Measurements from ENCODE around the gene SLC66A3.

Gene SLC66A3

DNA sequence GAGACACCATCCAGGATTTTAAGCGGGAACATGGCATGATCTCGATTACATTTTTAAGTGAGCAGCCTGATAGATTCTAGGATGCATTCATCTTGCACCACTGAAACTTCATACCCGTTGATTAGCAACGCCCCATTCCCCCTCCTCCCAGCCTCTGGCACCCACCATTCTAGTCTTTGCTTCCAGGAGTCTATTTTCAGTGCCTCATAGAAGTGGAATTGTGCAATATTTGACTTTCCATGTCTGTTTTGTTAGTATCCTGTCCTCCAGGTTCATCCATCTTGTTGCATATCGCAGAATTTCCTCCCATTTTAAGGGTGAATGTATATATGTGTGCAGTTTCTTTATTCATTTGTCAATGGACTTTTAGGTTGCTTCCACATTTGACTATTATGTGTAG lies 20.9 kb upstream of the SLC66A3 start:
- POLR2A ChIA-PET = no interaction called here
- DNase-seq (ENCODE audit: extremely low spot score) = no peak
- TF ChIP-seq HDGF (IDR thresholded peaks at IDR 0.05; ENCODE audit: borderline replicate concordance) (no peak), NFRKB (IDR thresholded peaks at IDR 0.05) (no peak), FOXK2 (IDR thresholded peaks at IDR 0.05) (no peak), SUZ12 (IDR thresholded peaks at IDR 0.05) (no peak), BHLHE40 (IDR thresholded peaks at IDR 0.05; ENCODE audit: borderline replicate concordance) (no peak), ZNF384 (IDR thresholded peaks at IDR 0.05) (no peak), FOXM1 (IDR thresholded peaks at IDR 0.05; ENCODE audit: borderline replicate concordance) (no peak), ARNT (IDR thresholded peaks at IDR 0.05) (no peak), CTBP1 (IDR thresholded peaks at IDR 0.05; ENCODE audit: borderline replicate concordance) (no peak), SP1 (IDR thresholded peaks at IDR 0.05) (no peak), ELF4 (IDR thresholded peaks at IDR 0.05) (no peak), FOXA1 (IDR thresholded peaks at IDR 0.05) (no peak), LEF1 (IDR thresholded peaks at IDR 0.05; ENCODE audit: borderline replicate concordance) (no peak)
- TF ChIP-seq, protein P1, sequence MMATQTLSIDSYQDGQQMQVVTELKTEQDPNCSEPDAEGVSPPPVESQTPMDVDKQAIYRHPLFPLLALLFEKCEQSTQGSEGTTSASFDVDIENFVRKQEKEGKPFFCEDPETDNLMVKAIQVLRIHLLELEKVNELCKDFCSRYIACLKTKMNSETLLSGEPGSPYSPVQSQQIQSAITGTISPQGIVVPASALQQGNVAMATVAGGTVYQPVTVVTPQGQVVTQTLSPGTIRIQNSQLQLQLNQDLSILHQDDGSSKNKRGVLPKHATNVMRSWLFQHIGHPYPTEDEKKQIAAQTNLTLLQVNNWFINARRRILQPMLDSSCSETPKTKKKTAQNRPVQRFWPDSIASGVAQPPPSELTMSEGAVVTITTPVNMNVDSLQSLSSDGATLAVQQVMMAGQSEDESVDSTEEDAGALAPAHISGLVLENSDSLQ (IDR thresholded peaks at IDR 0.05) = no peak
- CTCF ChIA-PET = interaction anchor here (0.5 to 3.6 kb wide), 8 partner anchors 9 to 552 kb away, joined by 3 to 26 read pairs (median 4); no protein-coding TSS in a partner anchor

DNA sequence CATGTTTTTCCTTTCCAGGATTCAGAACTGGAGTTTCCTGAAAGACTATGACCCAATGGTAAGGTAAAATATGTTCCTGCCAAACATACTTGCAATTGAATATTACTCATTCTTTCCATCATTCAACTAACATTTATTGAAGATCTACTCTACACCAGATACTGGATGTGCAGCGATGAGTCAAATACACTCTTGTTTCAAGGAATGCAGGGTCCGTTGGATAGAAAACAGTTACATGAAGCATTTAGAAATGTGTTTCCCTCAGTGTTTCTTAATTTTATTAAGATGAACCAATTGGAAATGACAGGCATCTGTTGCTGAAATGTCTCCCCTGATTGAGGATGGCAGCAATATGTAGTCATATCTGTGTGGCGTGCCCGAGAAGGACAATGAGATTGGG lies 14.8 kb upstream of the SLC66A3 start:
- ChIA-PET CTCF (no interaction called here), POLR2A (no interaction called here)

DNA sequence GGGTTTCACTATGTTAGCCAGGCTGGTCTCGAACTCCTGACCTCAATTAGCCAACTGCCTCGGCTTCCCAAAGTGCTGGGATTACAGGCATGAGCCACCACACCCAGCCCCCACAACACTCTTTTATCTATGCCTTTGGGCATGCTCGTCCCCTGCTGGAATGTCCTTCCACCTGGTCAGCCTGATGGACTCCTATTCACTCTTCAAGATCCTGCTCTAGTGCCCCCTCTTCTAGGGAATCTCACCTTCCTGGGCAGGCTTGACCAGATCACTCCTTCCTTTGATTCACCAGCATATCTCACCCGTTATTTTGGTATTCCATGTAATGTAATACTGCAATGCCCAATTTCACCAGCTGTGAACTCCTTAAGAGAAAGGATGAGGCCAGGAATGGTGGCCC lies 13.9 kb upstream of the SLC66A3 start:
- no peak for DNase-seq (ENCODE audit: extremely low spot score)
- POLR2A ChIA-PET = no interaction called here
- TF ChIP-seq L3MBTL2 (conservative IDR thresholded peaks at IDR 0.05) = no peak
- TF ChIP-seq SUZ12 (IDR thresholded peaks at IDR 0.05) = no peak
- no peak for TF ChIP-seq LEF1 (IDR thresholded peaks at IDR 0.05; ENCODE audit: borderline replicate concordance)
- no peak for TF ChIP-seq BHLHE40 (IDR thresholded peaks at IDR 0.05; ENCODE audit: borderline replicate concordance)
- TF ChIP-seq, protein P1 (IDR thresholded peaks at IDR 0.05) = no peak
- no peak for TF ChIP-seq SP1 (IDR thresholded peaks at IDR 0.05)
- TF ChIP-seq FOXM1 (IDR thresholded peaks at IDR 0.05; ENCODE audit: borderline replicate concordance) = no peak
- no peak for TF ChIP-seq ZNF384 (IDR thresholded peaks at IDR 0.05)
- no peak for TF ChIP-seq CTBP1 (IDR thresholded peaks at IDR 0.05; ENCODE audit: borderline replicate concordance)
- TF ChIP-seq ELF4 (IDR thresholded peaks at IDR 0.05) = no peak
- no peak for TF ChIP-seq ARNT (IDR thresholded peaks at IDR 0.05)
- TF ChIP-seq HDGF (IDR thresholded peaks at IDR 0.05; ENCODE audit: borderline replicate concordance) = no peak
- TF ChIP-seq FOXA1 (IDR thresholded peaks at IDR 0.05) = no peak
- no peak for TF ChIP-seq NFRKB (IDR thresholded peaks at IDR 0.05)
- TF ChIP-seq TARDBP (IDR thresholded peaks at IDR 0.05) = no peak
- CTCF ChIA-PET = no interaction called here

More for the DNA sequence above, 14.8 kb upstream of the SLC66A3 start:
- TF ChIP-seq FOXM1 (IDR thresholded peaks at IDR 0.05; ENCODE audit: borderline replicate concordance) = no peak
- TF ChIP-seq ARNT (IDR thresholded peaks at IDR 0.05) = no peak
- TF ChIP-seq, protein P1 (IDR thresholded peaks at IDR 0.05) = no peak
- no peak for TF ChIP-seq NFRKB (IDR thresholded peaks at IDR 0.05)
- TF ChIP-seq FOXK2 (IDR thresholded peaks at IDR 0.05) = no peak
- TF ChIP-seq CTBP1 (IDR thresholded peaks at IDR 0.05; ENCODE audit: borderline replicate concordance) = no peak
- no peak for TF ChIP-seq TARDBP (IDR thresholded peaks at IDR 0.05)
- no peak for TF ChIP-seq FOXA1 (IDR thresholded peaks at IDR 0.05)
- no peak for TF ChIP-seq ELF4 (IDR thresholded peaks at IDR 0.05)
- no peak for TF ChIP-seq SUZ12 (IDR thresholded peaks at IDR 0.05)
- TF ChIP-seq SP1 (IDR thresholded peaks at IDR 0.05) = no peak
- TF ChIP-seq L3MBTL2 (conservative IDR thresholded peaks at IDR 0.05) = no peak
- no peak for TF ChIP-seq BHLHE40 (IDR thresholded peaks at IDR 0.05; ENCODE audit: borderline replicate concordance)
- no peak for DNase-seq (ENCODE audit: extremely low spot score)

DNA sequence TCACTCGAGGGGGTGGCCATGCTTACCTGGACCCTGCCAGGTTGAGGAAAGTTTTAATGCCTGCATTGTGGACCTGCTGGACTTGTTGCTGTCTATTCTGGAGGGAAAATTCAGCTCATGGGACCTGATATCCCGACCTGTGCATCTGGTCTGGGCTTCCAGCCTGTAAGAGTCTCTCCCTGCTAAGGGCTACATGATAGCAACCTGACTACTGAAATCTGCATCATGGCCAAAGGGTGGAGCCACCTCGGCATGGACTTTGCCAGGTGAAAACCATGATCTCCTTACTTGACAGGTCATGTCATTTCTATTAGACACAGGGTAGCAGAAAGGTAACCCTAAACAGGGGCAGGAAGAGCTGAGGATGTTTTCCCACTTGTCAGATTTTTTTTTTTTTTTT lies 12.9 kb upstream of the SLC66A3 start:
- DNase-seq (ENCODE audit: extremely low spot score) = no peak
- ChIA-PET POLR2A (no interaction called here), CTCF (interaction anchor here (0.6 kb wide), 1 partner anchor 257 kb away, joined by 3 read pairs; no protein-coding TSS in a partner anchor)
- TF ChIP-seq BHLHE40 (IDR thresholded peaks at IDR 0.05; ENCODE audit: borderline replicate concordance) (no peak), ELF4 (IDR thresholded peaks at IDR 0.05) (no peak), SP1 (IDR thresholded peaks at IDR 0.05) (no peak), NFRKB (IDR thresholded peaks at IDR 0.05) (no peak), CTBP1 (IDR thresholded peaks at IDR 0.05; ENCODE audit: borderline replicate concordance) (no peak)

DNA sequence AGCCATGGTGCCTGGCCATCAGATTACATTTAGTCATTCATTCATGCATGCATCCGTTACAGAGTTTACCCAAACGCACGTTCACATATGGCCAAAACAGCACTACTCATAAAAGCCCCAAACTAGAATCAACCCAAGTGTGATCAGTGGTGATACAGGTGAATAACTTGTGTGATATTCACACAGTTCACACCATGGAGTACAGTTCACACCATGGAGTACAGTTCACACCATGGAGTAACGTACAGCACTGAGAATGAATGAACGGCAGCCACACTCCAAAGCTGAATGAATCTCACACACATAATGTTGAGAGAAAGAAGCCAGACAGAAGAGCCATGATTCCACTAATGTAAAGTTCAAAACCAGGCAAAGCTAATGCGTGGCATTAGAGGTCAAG lies 12.3 kb upstream of the SLC66A3 start:
- TF ChIP-seq FOXM1 (IDR thresholded peaks at IDR 0.05; ENCODE audit: borderline replicate concordance) (no peak), NFRKB (IDR thresholded peaks at IDR 0.05) (no peak), L3MBTL2 (conservative IDR thresholded peaks at IDR 0.05) (no peak), ELF4 (IDR thresholded peaks at IDR 0.05) (no peak), FOXA1 (IDR thresholded peaks at IDR 0.05) (no peak), SP1 (IDR thresholded peaks at IDR 0.05) (no peak), ARNT (IDR thresholded peaks at IDR 0.05) (no peak), LEF1 (IDR thresholded peaks at IDR 0.05; ENCODE audit: borderline replicate concordance) (no peak)
- TF ChIP-seq, protein P1 (IDR thresholded peaks at IDR 0.05) = no peak
- ChIA-PET CTCF (interaction anchor here (1.3 kb wide), 1 partner anchor 9 kb away, joined by 3 read pairs; no protein-coding TSS in a partner anchor), POLR2A (no interaction called here)
- no peak for DNase-seq (ENCODE audit: extremely low spot score)
